Caco-2 (cell line): ENCODE results near the gene CTLA4. TPM values are rescaled to one million over a fixed set of nuclear protein-coding genes. Genes with fewer than 3 reads are reported as not detected.

ENCODE experiments used
- BruUV-seq: library from RNA; stranded (reverse); fragments of 400-500 nt; replicated peaks from 2 replicates; lab custom pipeline; 2021; lab: Mats Ljungman, UMichigan
- CTCF ChIA-PET: fragments of 300-600 bp; sonication (Branson Sonifier 250); formaldehyde crosslinking; loops from one replicate; lab custom pipeline; 2022; ENCODE audit warnings: antibody characterized with exemption; lab: Charles Lee
- POLR2A ChIA-PET: fragments of 300-600 bp; sonication (Branson Sonifier 250); formaldehyde crosslinking; loops from one replicate; lab custom pipeline; 2022; ENCODE audit warnings: antibody characterized with exemption; lab: Charles Lee
- DNase-seq, 2 experiments: peaks; one replicate each; pipeline versions ENCODE4 v3.0.0 to v3.0.0-alpha.2; 2020 to 2022
- H3K27me3 ChIP-seq: replicated peaks from 2 replicates; pipeline ENCODE4 v1.6.0; 2011; ENCODE audit warnings: low read length; ENCODE audit not compliant: control insufficient read depth, insufficient read depth
- H3K36me3 ChIP-seq: 2 replicates; pipeline ENCODE4 v1.5.1; 2011; ENCODE audit warnings: low read length; ENCODE audit not compliant: control insufficient read depth, insufficient read depth
- H3K4me1 ChIP-seq: fragments of 250-450 bp; sonication (Bioruptor Pico); 2 replicates; pipeline ENCODE4 v1.5.1; 2020; ENCODE audit warnings: mild to moderate bottlenecking
- H3K4me3 ChIP-seq: 2 replicates; pipeline ENCODE4 v1.5.1; 2011; ENCODE audit warnings: low read depth, mild to moderate bottlenecking, control low read depth, low read length
- H3K9me3 ChIP-seq: fragments of 250-450 bp; sonication (Bioruptor Pico); 2 replicates; pipeline ENCODE4 v1.5.1; 2020; ENCODE audit warnings: mild to moderate bottlenecking, moderate library complexity
- H3K27ac Mint-ChIP-seq: one replicate; pipeline ENCODE4 v1.8.0; 2022; ENCODE audit warnings: mixed read lengths; ENCODE audit not compliant: unreplicated experiment
- H3K27me3 Mint-ChIP-seq: one replicate; pipeline ENCODE4 v1.8.0; 2022; ENCODE audit warnings: mixed read lengths; ENCODE audit not compliant: insufficient read depth, unreplicated experiment
- H3K36me3 Mint-ChIP-seq: one replicate; pipeline ENCODE4 v1.8.0; 2022; ENCODE audit warnings: mild to moderate bottlenecking, mixed read lengths; ENCODE audit not compliant: insufficient read depth, unreplicated experiment
- H3K4me1 Mint-ChIP-seq: one replicate; pipeline ENCODE4 v1.8.0; 2022; ENCODE audit warnings: low read depth, mixed read lengths; ENCODE audit not compliant: unreplicated experiment
- H3K4me3 Mint-ChIP-seq: one replicate; pipeline ENCODE4 v1.8.0; 2022; ENCODE audit warnings: mild to moderate bottlenecking, moderate library complexity, mixed read lengths; ENCODE audit not compliant: unreplicated experiment
- H3K9me3 Mint-ChIP-seq: one replicate; pipeline ENCODE4 v1.8.0; 2022; ENCODE audit warnings: mixed read lengths; ENCODE audit not compliant: unreplicated experiment
- CTCF ChIP-seq, 2 experiments: fragments of 200-600 bp in 1 of 2; IDR thresholded peaks; 1 replicate in 1 of 2; 2 replicates in 1 of 2; pipeline versions ENCODE4 v1.5.1 to v1.8.0; 2011 to 2022; ENCODE audit warnings: antibody characterized with exemption in 1 of 2, control low read depth in 1 of 2, inconsistent platforms in 1 of 2, low read depth in 1 of 2, low read length in 1 of 2, mild to moderate bottlenecking in 1 of 2, moderate library complexity in 1 of 2; ENCODE audit not compliant: insufficient read depth in 1 of 2, severe bottlenecking in 1 of 2, unreplicated experiment in 1 of 2
- intact Hi-C: fragments of 100-400 bp; cut with micrococcal nuclease; formaldehyde crosslinking; loops from one replicate; pipeline ENCODE4 v1.10.0; 2022; ENCODE audit not compliant: unreplicated experiment
- total RNA-seq: library from RNA; stranded (reverse); gene quantifications from 2 replicates; pipeline ENCODE4 v1.2.3, GENCODE V29; 2022

Gene CTLA4
- total RNA-seq, 1 experiment from 2014 or later = 0.43 TPM

- CTCF ChIA-PET = no interaction called here
- BruUV-seq = no TSS peak
- TF ChIP-seq CTCF (IDR thresholded peaks at IDR 0.05; ENCODE audit: insufficient read depth in 1 of 2, low read depth in 1 of 2, low read length in 1 of 2, severe bottlenecking in 1 of 2, unreplicated experiment in 1 of 2) = no peak
These were observed 5.9 kb downstream of the CTLA4 start for GRCh38 chr2:203873461-203873860.

GRCh38 chr2:203873921-203874631, 6.5 kb downstream of the CTLA4 start:
- Histone ChIP-seq H3K36me3 (no peaks in the 10 kb centered on the region), H3K27me3 (no peaks in the 10 kb centered on the region), H3K4me1 (no peaks in the 10 kb centered on the region), H3K4me3 (no peak overlapping the region), H3K9me3 (no peaks in the 10 kb centered on the region)
- intact Hi-C loops = no loop called here
- no peak for TF ChIP-seq CTCF (IDR thresholded peaks at IDR 0.05; ENCODE audit: insufficient read depth in 1 of 2, low read depth in 1 of 2, low read length in 1 of 2, severe bottlenecking in 1 of 2, unreplicated experiment in 1 of 2)
- Mint-ChIP-seq H3K9me3 (no peaks in the 10 kb centered on the region), H3K4me1 (no peaks in the 10 kb centered on the region), H3K36me3 (no peaks in the 10 kb centered on the region), H3K27ac (no peak overlapping the region), H3K4me3 (no peak overlapping the region), H3K27me3 (peaks cover 11% of the 10 kb centered on the region)
- POLR2A ChIA-PET = no interaction called here
- CTCF ChIA-PET = no interaction called here
- BruUV-seq = no TSS peak
- DNase-seq = no peak

More at GRCh38 chr2:203873461-203873860, 5.9 kb downstream of the CTLA4 start:
- Mint-ChIP-seq H3K4me1 (no peaks in the 10 kb centered on the region), H3K4me3 (no peak overlapping the region), H3K9me3 (no peaks in the 10 kb centered on the region), H3K27ac (no peak overlapping the region), H3K36me3 (no peaks in the 10 kb centered on the region), H3K27me3 (peaks cover 12% of the 10 kb centered on the region)
- no peak for DNase-seq
- POLR2A ChIA-PET = no interaction called here
- Histone ChIP-seq H3K36me3 (no peaks in the 10 kb centered on the region), H3K9me3 (no peaks in the 10 kb centered on the region), H3K4me1 (no peaks in the 10 kb centered on the region), H3K4me3 (no peak overlapping the region), H3K27me3 (no peaks in the 10 kb centered on the region)
- intact Hi-C loops = no loop called here

- H3K27me3 Mint-ChIP-seq = peaks cover 5% of the 10 kb centered on the region
- CTCF ChIA-PET = no interaction called here
- no peak overlapping the region for H3K4me3 Mint-ChIP-seq
These were observed 7.9 kb downstream of the CTLA4 start for GRCh38 chr2:203875471-203875870.

More at GRCh38 chr2:203875471-203875870, 7.9 kb downstream of the CTLA4 start:
- Histone ChIP-seq H3K4me1 (no peaks in the 10 kb centered on the region), H3K4me3 (no peak overlapping the region), H3K27me3 (no peaks in the 10 kb centered on the region), H3K9me3 (no peaks in the 10 kb centered on the region), H3K36me3 (no peaks in the 10 kb centered on the region)
- no peaks in the 10 kb centered on the region for H3K9me3 Mint-ChIP-seq
- POLR2A ChIA-PET = no interaction called here
- DNase-seq = no peak
- H3K4me1 Mint-ChIP-seq = no peaks in the 10 kb centered on the region
- no peak for TF ChIP-seq CTCF (IDR thresholded peaks at IDR 0.05; ENCODE audit: insufficient read depth in 1 of 2, low read depth in 1 of 2, low read length in 1 of 2, severe bottlenecking in 1 of 2, unreplicated experiment in 1 of 2)
- intact Hi-C loops = no loop called here
- no peak overlapping the region for H3K27ac Mint-ChIP-seq
- BruUV-seq = no TSS peak
- no peaks in the 10 kb centered on the region for H3K36me3 Mint-ChIP-seq
